ENCODE measurements around the gene MEIS2. TPM values are rescaled to one million over a fixed set of nuclear protein-coding genes. Genes with fewer than 3 reads are reported as not detected.

The MEIS2 gene
- total RNA-seq, 1 donor from 2014 or later = 76.9 TPM

DNA sequence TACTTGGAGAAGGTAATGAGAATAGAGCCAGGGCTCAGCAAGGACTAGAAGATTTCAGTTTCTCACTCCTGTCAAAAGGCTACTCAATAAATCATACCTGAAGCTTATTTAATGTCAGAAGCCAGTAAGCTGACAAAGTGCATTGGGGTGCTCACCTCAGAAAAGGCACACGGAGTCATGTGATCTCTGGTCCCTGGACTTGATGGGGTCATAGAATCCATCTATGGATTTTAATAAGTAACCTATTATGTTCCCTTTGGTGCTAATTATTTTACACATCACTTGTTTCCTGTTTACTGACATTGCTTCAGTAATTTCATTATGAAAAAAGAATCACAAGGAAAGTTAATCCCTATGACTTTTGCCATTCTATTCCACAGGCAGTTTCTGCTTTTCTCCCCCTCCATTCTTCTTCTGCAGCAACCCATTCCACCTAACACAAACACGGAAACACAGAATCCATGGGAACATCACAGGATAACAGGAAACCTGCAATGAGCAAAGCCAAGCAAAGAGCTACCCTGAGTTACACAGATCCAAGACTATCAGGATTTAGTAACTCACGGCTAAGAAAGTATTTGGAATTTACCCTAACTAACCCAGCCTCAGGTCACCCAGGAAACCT lies 159.6 kb downstream of the MEIS2 start:
- intact Hi-C loops (cut with DNase I) = no loop called here
- H3K27me3 ChIP-seq = no peaks in the 10 kb centered on the region

DNA sequence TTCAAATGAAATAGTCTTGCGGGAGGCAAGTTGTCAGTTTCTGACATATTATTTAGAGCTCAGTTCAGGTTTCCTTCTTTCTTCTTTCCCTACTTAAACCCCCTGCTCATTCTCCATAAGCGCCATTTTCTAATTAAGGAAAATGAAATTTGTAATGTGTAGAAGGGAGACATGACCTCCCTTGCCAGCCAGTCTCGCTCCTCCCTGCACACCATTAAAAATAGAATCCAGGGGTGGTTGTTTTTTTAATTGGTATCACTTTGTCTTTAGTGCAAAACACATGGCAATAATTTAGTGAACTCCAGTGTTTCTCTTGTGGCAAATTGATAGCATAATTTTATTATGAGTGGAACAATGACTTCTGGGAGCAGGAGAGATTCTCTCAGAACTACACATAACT lies 160.1 kb downstream of the MEIS2 start:
- no peak overlapping the region for H3K27ac ChIP-seq
- H3K4me3 ChIP-seq = no peak overlapping the region
- H3K9me3 ChIP-seq = no peaks in the 10 kb centered on the region
- no peaks in the 10 kb centered on the region for H3K27me3 ChIP-seq
- DNase-seq (ENCODE audit: extremely low spot score in 2 of 2) = no peak
- H3K4me1 ChIP-seq = no peaks in the 10 kb centered on the region
- TF ChIP-seq POLR2AphosphoS5 (IDR thresholded peaks at IDR 0.05; ENCODE audit: insufficient read depth in 1 of 2, low read depth in 1 of 2) = no peak
- TF ChIP-seq, protein P1, sequence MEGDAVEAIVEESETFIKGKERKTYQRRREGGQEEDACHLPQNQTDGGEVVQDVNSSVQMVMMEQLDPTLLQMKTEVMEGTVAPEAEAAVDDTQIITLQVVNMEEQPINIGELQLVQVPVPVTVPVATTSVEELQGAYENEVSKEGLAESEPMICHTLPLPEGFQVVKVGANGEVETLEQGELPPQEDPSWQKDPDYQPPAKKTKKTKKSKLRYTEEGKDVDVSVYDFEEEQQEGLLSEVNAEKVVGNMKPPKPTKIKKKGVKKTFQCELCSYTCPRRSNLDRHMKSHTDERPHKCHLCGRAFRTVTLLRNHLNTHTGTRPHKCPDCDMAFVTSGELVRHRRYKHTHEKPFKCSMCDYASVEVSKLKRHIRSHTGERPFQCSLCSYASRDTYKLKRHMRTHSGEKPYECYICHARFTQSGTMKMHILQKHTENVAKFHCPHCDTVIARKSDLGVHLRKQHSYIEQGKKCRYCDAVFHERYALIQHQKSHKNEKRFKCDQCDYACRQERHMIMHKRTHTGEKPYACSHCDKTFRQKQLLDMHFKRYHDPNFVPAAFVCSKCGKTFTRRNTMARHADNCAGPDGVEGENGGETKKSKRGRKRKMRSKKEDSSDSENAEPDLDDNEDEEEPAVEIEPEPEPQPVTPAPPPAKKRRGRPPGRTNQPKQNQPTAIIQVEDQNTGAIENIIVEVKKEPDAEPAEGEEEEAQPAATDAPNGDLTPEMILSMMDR (IDR thresholded peaks at IDR 0.05) = no peak
- no peak for TF ChIP-seq POLR2A (IDR thresholded peaks at IDR 0.05)
- intact Hi-C loops (cut with DNase I) = no loop called here
- no peaks in the 10 kb centered on the region for H3K36me3 ChIP-seq

More for the DNA sequence above, 159.6 kb downstream of the MEIS2 start:
- DNase-seq (ENCODE audit: extremely low spot score in 2 of 2) = no peak
- Histone ChIP-seq H3K4me1 (no peaks in the 10 kb centered on the region), H3K9me3 (no peaks in the 10 kb centered on the region), H3K36me3 (no peaks in the 10 kb centered on the region), H3K27ac (no peak overlapping the region), H3K4me3 (no peak overlapping the region)
- TF ChIP-seq POLR2A (IDR thresholded peaks at IDR 0.05) (no peak), POLR2AphosphoS5 (IDR thresholded peaks at IDR 0.05; ENCODE audit: insufficient read depth in 1 of 2, low read depth in 1 of 2) (no peak)
- TF ChIP-seq, protein P1 (IDR thresholded peaks at IDR 0.05) = no peak

DNA sequence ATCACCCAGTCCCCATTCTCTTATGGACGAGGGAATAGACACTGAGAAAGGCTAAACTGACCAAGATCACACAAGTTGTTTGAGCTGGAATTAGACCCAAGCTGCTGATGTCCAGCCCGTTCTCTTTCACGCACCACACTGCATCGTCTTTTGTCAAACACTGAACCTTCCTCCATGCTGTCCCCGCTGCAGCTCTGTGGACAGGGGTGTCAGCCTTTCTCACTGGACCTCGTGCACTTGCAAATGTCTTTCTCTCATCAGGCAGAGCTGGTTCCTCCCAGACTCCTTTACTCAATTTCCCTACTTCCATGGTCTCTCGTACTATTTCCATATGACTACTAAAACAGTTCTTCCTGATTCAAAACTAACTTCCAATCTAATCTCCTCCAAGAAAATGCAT lies 161.6 kb downstream of the MEIS2 start:
- Histone ChIP-seq H3K9me3 (no peaks in the 10 kb centered on the region), H3K4me1 (no peaks in the 10 kb centered on the region), H3K27me3 (no peaks in the 10 kb centered on the region), H3K36me3 (no peaks in the 10 kb centered on the region), H3K4me3 (no peak overlapping the region), H3K27ac (no peak overlapping the region)
- TF ChIP-seq, protein P1 (IDR thresholded peaks at IDR 0.05) = no peak
- TF ChIP-seq POLR2AphosphoS5 (IDR thresholded peaks at IDR 0.05; ENCODE audit: insufficient read depth in 1 of 2, low read depth in 1 of 2) (no peak), POLR2A (IDR thresholded peaks at IDR 0.05) (no peak)
- DNase-seq (ENCODE audit: extremely low spot score in 2 of 2) = no peak
- intact Hi-C loops (cut with DNase I) = no loop called here

DNA sequence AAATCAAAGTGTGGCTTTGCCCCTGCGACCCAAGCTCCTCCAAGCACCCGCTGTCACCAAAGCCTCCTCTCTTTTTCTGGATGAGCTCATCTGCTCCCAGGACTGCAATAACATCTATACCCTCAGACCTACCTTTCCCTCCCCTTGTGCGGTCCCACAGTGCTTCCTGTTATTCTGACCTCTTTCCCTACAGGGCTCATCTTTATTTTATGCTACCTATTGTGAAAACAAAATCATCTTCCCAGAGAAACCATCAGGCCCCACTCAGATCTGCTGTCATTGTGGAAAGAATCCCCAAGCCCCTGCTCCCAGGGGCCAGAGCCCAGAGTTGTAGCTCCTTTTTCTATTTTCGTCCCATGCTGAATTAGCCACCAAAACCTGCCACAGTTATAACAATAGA lies 162.2 kb downstream of the MEIS2 start:
- intact Hi-C loops (cut with DNase I) = no loop called here
- DNase-seq (ENCODE audit: extremely low spot score in 2 of 2) = no peak
- Histone ChIP-seq H3K27me3 (no peaks in the 10 kb centered on the region), H3K4me1 (no peaks in the 10 kb centered on the region), H3K36me3 (no peaks in the 10 kb centered on the region), H3K27ac (no peak overlapping the region), H3K4me3 (no peak overlapping the region), H3K9me3 (no peaks in the 10 kb centered on the region)
- no peak for TF ChIP-seq POLR2AphosphoS5 (IDR thresholded peaks at IDR 0.05; ENCODE audit: insufficient read depth in 1 of 2, low read depth in 1 of 2)
- TF ChIP-seq POLR2A (IDR thresholded peaks at IDR 0.05) = no peak
- TF ChIP-seq, protein P1 (IDR thresholded peaks at IDR 0.05) = no peak

DNA sequence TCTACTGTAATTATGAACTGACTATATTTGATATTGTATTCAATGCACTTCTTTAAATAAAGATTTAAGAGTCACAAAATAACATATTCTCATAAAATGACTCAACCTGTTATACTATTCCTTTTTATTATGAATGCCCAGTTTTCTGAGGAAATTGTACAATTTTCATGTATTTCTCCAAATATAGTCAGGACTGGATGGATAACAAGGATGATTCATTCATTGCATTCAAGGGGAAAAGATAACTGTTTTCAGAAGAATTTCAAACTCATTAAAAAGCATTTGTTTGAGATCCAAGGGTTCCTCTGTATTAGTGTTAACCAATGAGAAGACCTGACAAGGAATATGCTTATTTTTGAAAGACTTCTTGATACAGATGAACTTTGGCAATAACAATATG lies 163.7 kb downstream of the MEIS2 start:
- no peak for DNase-seq (ENCODE audit: extremely low spot score in 2 of 2)
- Histone ChIP-seq H3K36me3 (no peaks in the 10 kb centered on the region), H3K27me3 (no peaks in the 10 kb centered on the region), H3K9me3 (no peaks in the 10 kb centered on the region), H3K4me3 (no peak overlapping the region), H3K27ac (no peak overlapping the region), H3K4me1 (no peaks in the 10 kb centered on the region)
- intact Hi-C loops (cut with DNase I) = no loop called here
- TF ChIP-seq POLR2A (IDR thresholded peaks at IDR 0.05) (no peak), POLR2AphosphoS5 (IDR thresholded peaks at IDR 0.05; ENCODE audit: insufficient read depth in 1 of 2, low read depth in 1 of 2) (no peak)
- TF ChIP-seq, protein P1 (IDR thresholded peaks at IDR 0.05) = no peak

Measured in vagina (tissue), 2 donors.